Right kidney (tissue), 9 donors: ENCODE measurements around the gene ZP3.
"Not testable (repeated sequence)": the region's sequence is repeated elsewhere in the genome, so short reads cannot be mapped to it uniquely, and the experiment has no call there.

Experiments used
- DNase-seq: peaks from one replicate; pipeline ENCODE4 v3.0.0-alpha.2; 2016
- long read RNA-seq, 8 donors: transcript quantifications; one replicate each; lab custom pipeline, GENCODE V29; 2026

Gene ZP3
- long read RNA-seq, donor 1, partial matches to known transcripts = 6 of 6 reads
- long read RNA-seq, donor 1, other reads (novel, unspliced or antisense) = 0 of 6 reads
- long read RNA-seq, donor 2 = 0 reads
- long read RNA-seq, donor 3 = 0 reads
- long read RNA-seq, donor 4, partial matches to known transcripts = 0 of 1 reads
- long read RNA-seq, donor 4, other reads (novel, unspliced or antisense) = 0 of 1 reads
- long read RNA-seq, donor 5 = 0 reads
- long read RNA-seq, donor 6, partial matches to known transcripts = 5 of 5 reads
- long read RNA-seq, donor 6, other reads (novel, unspliced or antisense) = 0 of 5 reads
- long read RNA-seq, donor 7, partial matches to known transcripts = 0 of 1 reads
- long read RNA-seq, donor 7, other reads (novel, unspliced or antisense) = 0 of 1 reads
- long read RNA-seq, donor 8, partial matches to known transcripts = 0 of 1 reads
- long read RNA-seq, donor 8, other reads (novel, unspliced or antisense) = 0 of 1 reads

DNA sequence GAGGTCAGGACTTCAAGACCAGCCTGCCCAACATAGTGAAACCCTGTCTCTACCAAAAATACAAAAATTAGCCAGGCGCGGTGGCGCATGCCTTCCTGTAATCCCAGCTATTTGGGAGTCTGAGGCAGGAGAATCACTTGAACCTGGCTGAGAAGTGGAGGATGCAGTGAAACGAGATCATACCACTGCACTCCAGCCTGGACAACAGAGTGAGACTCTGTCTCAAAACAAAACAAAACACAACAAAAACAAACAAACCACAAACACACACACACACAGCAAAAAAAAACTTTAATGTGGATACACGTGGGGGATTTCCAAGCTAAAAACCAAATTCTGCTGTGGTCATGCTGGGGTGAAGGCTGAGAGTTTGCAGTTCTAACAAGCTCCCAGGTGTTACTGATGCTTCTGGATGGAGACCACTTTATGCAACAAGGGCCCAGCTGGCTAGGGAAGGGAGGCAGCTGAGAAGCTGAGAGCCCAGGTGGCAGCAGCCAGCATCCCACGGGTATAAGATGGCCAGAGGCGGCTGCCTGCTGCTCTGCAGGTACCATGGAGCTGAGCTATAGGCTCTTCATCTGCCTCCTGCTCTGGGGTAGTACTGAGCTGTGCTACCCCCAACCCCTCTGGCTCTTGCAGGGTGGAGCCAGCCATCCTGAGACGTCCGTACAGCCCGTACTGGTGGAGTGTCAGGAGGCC lies at the start of gene ZP3:
Gene ZP3, plus strand, starts transcription at position 538 of the 699 bp plus-strand sequence. Its CDS starts 15 bp downstream, at position 553.
- no peak for DNase-seq

DNA sequence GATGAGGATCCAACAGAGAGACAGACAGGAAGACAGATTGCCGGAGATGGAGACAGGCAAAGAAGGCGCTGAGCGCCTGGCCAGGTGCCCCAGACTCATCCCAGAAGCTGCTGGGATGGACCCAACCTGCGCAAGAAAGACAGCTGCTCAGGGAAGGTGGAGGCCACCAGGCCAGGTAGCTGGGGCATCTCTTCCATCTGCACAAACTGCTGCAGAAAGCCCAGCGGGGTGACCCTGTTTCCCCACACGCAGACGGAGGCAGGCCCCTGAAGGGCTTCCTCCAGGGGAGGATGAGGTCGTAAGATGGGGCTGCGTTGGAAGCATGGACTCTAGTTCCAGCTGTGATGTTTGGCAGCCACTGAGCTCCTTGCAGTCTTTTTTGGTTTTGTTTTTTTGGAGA lies 49.5 kb upstream of the ZP3 start:
- no peak for DNase-seq

DNA sequence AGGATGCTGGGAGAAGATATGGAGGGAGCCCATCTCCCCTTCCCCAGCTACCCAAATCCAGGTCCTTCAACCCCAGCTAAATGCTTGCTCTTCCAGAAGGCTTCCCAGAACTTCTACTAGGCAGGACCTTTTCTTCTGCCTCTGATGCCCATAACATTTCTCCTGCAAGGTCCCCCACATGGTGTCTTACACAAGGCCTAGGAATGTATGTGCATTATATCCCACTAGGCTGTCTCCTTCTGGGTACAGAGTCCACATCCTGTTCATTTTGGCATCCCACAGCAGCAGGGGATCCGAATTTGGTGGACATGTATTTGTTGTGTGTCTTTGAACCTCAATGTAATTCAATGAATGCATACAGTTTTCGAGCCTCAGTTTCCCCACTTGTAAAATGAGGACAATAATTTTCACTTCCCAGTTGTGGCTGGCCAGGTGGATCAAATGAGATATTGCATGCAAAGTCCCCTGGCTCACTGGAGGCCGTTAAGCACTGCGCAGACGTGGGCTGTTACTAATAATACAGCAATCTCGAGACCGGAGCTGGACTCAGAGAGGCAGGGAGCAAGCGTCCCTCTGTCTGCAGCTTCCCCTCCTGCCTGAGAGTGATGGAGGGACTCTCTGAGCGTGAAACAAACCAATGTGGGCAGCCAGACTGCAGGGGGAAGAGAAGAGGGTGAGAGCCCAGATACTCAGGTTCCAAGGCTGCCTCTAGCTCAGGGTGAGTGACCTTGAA lies 47.4 kb upstream of the ZP3 start:
- no peak for DNase-seq

DNA sequence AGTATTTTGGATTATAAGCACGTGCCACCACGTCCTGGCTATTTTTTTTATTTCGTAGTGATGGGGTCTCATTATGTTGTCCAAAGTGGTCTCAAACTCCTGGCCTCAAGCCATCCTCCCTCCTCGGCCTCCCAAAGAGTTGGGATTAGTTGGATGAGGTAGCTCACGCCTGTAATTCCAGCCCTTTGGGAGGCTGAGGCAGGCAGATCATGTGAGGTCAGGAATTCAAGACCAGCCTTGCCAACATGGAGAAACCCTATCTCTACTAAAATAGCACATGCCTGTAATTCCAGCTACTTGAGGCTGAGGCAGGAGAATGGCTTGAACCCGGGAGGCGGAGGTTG lies 44.2 kb upstream of the ZP3 start:
- no peak for DNase-seq

DNA sequence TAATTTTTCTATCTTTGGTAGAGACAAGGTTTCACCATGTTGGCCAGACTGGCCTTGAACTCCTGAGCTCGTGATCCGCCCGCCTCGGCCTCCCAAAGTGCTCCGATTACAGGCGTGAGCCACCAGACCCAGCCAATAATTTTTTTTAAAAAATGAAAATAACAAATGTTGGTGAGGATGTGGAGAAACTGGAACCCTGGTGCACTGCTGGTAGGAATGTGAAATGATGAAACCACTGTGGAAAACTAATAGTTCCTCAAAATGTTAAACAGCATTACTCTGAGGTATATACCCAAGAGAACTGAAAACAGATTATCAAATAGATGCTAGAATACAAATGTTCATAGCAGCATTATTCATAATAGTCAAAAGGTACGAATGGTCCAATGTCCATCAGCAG lies 42.9 kb upstream of the ZP3 start:
- DNase-seq = no peak

DNA sequence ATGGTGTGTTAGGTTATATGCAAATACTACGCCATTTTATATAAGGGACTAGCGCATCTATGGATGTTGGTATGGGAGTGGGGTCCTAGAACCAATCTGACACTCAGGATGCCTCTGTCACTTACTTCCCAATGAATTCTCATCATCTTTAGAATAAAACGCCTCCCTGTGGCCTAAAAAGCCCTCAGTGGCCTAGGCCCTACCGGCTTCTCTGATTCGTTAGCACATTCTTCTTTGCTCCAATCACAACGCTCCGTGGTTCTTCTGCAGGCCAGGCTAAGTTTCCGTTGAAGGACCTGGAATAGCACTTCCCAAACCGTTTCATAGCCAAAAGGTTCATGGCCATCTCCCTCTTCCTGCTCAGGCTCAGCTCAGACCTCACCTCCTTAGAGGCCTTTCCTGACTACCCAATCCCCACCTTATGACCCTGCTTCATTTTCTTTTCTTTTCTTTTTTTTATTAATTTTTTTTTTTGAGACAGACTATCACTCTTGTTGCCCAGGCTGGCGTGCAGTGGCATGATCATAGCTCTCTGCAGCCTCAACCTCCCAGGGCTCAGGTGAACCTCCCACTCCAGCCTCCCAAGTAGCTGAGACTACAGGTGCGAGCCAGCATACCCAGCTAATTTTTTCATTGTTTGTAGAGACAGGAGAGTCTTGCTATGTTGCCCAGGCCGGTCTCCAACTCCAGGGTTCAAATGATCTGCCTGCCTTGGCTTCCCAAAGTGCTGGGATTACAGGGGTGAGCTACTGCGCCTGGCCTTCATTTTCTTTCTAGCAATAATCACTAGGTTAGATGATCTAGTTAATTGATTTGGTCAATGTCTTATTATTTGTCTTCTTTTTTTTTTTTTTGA lies 41.4 kb upstream of the ZP3 start:
- no peak for DNase-seq

DNA sequence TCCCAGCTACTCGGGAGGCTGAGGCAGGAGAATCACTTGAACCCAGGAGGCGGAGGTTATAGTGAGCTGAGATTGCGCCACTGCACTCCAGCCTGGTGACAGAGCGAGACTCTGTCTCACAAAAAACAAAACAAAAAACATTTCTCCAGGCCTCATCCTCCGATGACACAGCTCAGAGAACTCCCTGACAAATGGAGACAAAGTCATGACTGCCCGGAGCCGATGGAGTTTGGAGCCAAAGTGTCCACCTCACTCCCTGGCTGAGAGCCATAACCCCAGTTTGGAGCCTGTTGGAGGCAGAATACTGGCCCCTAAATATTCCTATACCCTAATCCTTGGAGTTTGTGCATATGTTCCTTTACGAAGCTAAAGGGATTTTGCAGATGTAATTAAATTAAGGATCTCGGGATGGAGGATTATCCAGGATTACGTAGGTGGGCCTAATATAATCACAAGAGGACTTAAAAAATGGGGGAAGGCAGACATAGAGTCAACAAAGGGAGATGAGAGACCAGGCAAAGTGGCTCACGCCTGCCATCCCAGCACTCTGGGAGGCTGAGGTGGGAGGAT lies 38.0 kb upstream of the ZP3 start:
- DNase-seq = no peak

DNA sequence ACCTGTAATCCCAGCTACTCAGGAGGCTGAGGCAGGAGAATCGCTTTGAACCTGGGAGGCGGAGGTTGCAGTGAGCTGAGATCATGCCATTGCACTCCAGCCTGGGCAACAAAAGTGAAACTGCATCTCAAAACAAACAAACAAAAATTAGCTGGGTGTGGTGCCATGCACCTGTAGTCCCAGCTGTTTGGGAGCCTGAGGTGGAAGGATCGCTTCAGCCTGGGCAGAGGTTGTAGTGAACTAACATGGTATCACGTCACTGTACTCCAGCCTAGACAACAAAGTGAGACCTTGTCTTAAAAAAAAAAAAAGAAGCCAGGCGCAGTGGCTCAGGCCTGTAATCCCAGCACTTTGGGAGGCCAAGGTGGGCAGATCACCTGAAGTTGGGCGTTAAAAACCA lies 37.0 kb upstream of the ZP3 start:
- not testable (repeated sequence) for DNase-seq

DNA sequence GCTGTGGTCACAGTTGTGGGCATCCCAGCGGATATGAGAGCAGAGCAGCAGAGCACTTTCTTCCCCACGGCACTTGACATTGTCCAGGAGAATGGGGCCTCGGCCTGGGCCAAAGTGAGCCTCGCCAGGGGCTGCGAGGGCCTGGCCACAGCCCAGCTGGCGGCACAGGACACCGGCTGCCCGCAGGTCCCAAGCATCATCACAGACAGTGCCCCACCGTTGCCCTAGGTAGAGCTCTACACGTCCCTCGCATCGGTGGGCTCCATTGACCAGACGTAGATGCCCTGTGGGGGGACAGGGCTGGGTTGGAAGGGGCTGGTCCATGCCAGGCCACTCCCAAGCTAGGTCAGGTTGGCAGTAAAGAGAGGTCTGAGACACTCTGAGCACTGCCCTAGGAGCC lies 34.7 kb upstream of the ZP3 start:
- DNase-seq = no peak

DNA sequence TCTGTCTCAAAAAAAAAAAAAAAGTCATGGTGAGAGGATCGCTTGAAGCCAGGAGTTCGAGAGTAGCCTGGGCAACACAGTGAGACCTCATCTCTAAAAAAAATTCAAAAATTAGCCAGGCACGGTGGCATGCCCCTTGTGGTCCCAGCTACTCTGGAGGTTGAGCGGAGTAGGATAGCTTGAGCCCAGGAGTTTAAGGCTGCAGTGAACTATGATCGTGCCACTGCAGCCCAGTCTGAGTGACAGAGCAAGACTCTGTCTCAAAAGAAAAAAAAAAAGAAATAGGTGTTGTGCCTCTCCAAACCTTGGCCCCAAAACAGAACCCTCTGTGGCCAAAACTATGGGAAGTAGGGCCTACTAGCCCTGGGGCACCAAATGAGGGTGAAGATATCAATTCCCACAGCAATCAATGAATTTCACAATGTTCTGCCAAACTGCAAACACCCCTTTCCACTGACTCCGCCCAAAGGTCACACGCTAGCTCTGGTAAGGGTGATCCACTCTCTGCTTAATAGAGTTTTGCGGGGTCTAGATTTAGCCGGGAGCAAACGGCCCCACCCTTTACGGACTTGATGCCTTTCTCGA lies 32.1 kb upstream of the ZP3 start:
- DNase-seq = no peak

DNA sequence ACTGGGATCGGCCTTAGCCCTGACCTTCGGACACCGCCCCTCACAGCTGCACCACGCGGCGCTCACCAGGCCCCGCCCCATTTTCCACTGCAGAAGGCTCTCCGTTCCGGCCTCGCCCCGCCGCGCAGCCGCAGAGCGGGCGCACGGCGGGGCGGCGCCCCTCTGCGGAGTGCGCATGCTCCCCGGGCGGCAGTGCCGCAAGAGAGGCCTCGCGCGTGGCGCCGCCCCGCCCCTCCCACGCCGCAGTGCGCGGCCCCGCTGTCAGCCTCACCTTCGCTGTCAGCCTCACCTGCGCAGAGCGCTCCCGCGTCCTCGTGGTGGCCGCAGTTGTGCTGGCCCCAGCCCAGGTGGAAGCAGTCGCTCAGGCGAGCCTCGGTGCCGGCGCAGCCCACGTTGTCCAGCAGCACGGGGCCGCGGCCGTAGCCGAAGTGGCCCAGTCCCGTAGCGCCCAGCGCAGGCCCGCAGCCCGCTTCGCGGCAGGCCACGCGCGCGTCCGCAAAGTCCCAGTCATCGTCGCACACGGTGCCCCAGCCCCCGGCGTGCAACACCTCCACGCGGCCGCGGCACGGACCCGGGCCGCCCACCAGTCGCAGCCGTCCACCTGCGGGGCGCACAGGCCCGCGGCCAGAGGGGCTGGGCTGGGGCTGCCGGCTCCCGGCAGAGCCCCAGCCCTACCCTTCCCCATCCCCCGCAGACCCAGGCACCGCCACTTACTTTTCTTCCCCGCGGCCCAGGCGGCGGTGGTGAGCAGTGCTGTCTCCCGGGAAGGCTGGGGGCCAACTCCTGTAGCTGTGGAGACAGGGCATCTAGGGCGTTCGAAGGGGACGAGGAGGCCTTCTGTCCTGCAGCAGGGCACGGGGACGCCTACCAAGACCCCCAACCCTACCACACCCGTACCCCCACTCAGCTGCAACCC lies 31.4 kb upstream of the ZP3 start:
- DNase-seq = peak; percentile 97

DNA sequence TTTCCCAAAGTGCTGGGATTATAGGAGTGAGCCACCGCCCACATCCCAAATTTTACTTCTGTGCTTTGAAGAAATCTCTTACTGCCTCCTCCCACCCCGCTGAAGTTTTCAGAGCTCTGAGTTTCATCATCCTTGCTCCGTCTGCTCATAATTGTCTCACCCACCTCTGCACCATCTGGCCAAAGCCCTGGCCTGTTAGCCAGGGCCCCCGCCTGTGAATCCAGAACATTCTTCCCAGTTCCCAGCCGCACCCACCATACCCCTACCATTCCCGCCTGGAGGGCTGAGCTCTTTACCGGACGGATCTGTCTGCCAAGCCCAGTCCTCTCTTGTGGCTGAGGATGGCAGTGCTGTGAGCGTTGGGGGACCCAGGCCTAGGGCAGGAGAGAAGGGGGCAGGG lies 29.8 kb upstream of the ZP3 start:
- no peak for DNase-seq

DNA sequence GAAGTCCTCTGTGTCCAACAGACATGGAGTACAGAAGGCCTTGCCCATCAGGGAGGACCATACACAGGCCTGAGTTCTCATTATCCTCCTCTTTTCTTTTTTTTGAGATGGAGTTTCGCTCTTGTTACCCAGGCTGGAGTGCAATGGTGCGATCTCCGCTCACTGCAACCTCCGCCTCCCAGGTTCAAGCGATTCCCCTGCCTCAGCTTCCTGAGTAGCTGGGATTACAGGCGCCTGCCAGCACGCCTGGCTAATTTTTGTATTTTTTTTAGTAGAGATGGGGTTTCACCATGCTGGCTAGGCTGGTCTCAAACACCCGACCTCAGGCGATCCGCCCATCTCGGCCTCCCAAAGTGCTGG lies 29.2 kb upstream of the ZP3 start:
- DNase-seq = not testable (repeated sequence)

DNA sequence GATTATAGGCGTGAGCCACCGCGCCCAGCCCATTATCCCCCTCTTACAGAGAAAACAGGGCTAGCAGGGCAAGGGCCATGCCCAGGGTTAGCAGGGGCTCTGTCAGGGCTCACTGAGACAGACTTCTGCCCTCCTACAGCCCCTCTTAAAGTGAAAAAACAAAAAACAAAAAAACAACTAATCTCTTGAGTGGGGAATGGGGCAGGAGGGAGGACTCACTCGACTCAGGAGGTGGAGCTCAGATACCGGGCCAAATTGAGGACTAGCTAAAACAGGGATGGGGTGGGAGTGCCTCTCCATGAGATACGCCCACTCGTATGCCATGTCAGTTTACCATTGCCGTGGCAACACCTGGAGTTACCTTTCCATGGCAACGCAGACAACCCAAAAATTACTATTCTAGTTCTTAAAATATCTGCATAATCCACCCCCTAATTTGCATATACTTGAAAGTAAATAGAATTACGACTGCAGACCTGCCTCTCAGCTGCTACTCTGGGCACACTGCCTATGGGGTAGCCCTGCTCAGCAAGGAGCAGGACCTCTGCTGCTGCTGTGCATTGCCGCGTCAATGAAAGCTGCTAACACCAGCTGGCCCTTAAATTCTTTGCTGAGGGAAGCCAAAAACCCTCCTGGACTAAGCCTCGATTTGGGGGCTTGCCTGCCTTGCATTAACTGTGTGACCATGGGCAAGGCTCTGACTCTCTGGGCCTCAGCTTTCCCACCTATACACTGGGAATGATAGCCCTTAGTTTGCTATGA lies 28.6 kb upstream of the ZP3 start:
- peak; percentile 28 for DNase-seq

DNA sequence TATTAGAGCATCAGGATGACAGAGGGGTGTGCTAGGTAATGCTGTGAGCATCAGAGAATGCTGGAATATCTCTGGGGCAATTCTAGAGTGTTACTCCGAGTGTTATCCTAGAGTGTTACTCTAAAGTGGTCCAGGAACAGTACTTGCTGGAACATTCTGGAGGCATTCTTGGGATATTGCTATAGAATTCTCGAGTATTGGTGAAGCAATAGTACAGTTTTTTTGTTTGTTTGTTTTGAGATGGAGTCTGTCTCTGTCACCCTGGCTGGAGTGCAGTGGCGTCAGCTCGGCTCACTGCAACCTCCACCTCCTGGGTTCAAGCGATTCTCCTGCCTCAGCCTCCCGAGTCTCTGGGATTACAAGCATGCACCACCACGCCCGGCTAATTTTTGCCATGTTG lies 27.9 kb upstream of the ZP3 start:
- DNase-seq = no peak

DNA sequence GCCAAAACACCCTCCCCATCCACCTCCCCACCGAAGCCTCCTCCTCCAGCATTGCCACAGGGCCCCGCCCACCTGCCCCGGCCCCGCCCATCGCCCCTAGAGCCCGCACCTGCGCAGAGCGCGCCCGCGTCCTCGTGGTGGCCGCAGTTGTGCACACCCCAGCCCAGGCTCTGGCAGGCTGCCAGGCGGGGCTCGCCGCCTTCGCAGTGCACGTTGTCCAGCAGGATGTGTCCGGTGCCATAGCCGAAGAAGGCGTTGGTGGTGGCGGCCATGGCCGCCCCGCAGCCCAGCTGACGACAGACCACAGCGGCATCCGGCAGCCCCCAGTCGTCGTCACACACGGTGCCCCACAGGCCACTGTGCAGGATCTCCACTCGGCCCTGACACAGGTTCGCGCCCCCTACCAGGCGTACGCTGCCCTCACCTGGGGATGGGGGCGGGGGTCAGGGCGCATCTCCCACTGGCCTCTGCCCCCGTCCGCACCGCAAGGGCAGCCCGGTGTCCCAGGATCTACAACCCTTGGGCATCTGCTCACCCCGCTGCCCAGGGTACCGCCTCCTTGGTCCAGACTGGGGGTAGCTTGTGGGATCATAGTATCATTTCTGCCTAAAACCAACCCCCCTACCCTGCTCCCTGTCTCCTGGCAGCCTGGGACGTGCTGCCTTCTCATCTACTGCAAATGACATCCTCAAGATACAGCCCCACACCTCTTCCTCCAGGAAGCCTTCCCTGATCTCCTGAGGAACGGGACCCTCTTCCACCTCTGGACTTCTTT lies 27.2 kb upstream of the ZP3 start:
- DNase-seq = peak; percentile 67

DNA sequence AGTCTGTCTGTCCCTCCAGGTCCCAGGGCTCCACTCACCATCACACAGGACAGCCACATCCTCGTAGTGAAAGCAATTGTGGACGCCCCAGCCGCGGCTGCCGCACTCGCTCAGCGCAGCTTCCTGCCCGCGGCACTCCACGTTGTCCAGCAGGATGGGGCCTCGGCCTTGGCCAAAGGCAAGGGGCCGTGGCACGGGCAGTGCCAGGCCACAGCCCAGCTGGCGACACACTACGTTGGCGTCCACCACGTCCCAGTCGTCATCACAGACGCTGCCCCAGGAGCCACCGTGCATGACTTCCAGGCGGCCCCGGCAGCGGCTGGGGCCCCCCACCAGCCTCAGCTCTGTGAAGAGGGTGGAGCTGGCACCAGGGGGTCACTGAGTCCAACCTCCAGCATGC lies 24.5 kb upstream of the ZP3 start:
- DNase-seq = no peak

DNA sequence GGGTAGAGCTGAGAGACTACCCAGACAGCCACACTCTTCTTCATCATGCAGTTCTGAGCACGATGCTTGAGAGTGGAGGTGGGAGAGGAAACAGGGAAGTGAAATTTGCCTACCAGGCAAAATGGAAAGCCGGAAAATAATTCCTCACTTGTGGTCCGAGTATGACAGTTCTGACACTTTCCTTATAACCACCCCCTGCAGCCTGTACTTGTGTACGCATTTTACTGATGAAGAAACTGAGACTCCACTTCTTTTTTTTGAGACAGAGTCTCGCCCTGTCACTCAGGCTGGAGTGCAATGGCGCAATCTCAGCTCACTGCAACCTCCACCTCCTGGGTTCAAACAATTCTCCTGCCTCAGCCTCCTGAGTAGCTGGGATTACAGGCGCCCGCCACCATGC lies 21.7 kb upstream of the ZP3 start:
- DNase-seq = not testable (repeated sequence)
